HCT116 (cell line): Measurements from ENCODE around the gene TENM4. TPM values are rescaled to one million over a fixed set of nuclear protein-coding genes. Genes with fewer than 3 reads are reported as not detected.

Source experiments
- ATAC-seq: fragments of 200-7000 bp; cut with Tn5 transposase; 2 replicates; pipeline ENCODE4 v1.9.1; 2020; ENCODE audit warnings: mild to moderate bottlenecking, moderate library complexity
- BruUV-seq: library from RNA; stranded (reverse); fragments of 400-500 nt; replicated peaks from 2 replicates; lab custom pipeline; 2021; lab: Mats Ljungman, UMichigan
- CTCF ChIA-PET: fragments of 300-600 bp; sonication (Branson Sonifier 250); formaldehyde crosslinking; loops from one replicate; lab custom pipeline; 2021; ENCODE audit warnings: antibody characterized with exemption; lab: Charles Lee
- POLR2A ChIA-PET: fragments of 300-600, 350-600 bp; sonication (Branson Sonifier 250); formaldehyde crosslinking; loops from one replicate; lab custom pipeline; 2021; ENCODE audit warnings: antibody characterized with exemption; lab: Charles Lee
- RAD21 ChIA-PET, 2 experiments: fragments of 300-600 bp; sonication (Branson Sonifier 250); formaldehyde crosslinking; loops; one replicate each; lab custom pipeline; 2023; ENCODE audit warnings: low total read pairs in 2 of 2; ENCODE audit not compliant: uncharacterized antibody in 2 of 2, unreplicated experiment in 2 of 2, low non-redundant PET in 1 of 2; lab: Charles Lee
- DNase-seq: peaks from one replicate; pipeline ENCODE4 v3.0.0-alpha.2; 2010; ENCODE audit warnings: low read depth, low spot score
- H2AFZ ChIP-seq: fragments of 200-600 bp; shearing (Covaris generic), sonication (generic); 2 replicates; pipeline ENCODE4 v1.6.1; 2017; ENCODE audit warnings: low read depth, mixed run types, mixed read lengths, antibody characterized with exemption, low read length; ENCODE audit not compliant: poor library complexity, severe bottlenecking
- H3K27ac ChIP-seq: 2 replicates; pipeline ENCODE4 v1.5.1; 2012; ENCODE audit warnings: low read depth, low read length
- H3K27me3 ChIP-seq: fragments of 200-600 bp; sonication (generic); 2 replicates; pipeline ENCODE4 v1.6.1; 2016; ENCODE audit warnings: mixed run types, low read length, mixed read lengths; ENCODE audit not compliant: insufficient read depth
- H3K36me3 ChIP-seq, 2 experiments: fragments of 200-500 bp in 1 of 2; fragments of 200-600 bp in 1 of 2; sonication (Bioruptor generic) in 1 of 2; sonication (generic) in 1 of 2; 2 replicates each; pipeline versions ENCODE4 v1.5.1 to v1.6.1; 2014 to 2016; ENCODE audit warnings: low read length in 2 of 2, inconsistent platforms in 1 of 2, mixed read lengths in 1 of 2, mixed run types in 1 of 2; ENCODE audit not compliant: insufficient read depth in 2 of 2, control insufficient read depth in 1 of 2
- H3K4me1 ChIP-seq, 2 experiments: fragments of 200-600 bp in 1 of 2; sonication (generic) in 1 of 2; 2 replicates each; pipeline versions ENCODE4 v1.5.1 to v1.6.1; 2012 to 2017; ENCODE audit warnings: low read length in 2 of 2, inconsistent platforms in 1 of 2, mild to moderate bottlenecking in 1 of 2, mixed read lengths in 1 of 2, mixed run types in 1 of 2, moderate library complexity in 1 of 2; ENCODE audit not compliant: insufficient read depth in 2 of 2, control insufficient read depth in 1 of 2
- H3K4me2 ChIP-seq: fragments of 200-600 bp; sonication (generic); 2 replicates; pipeline ENCODE4 v1.6.1; 2017; ENCODE audit warnings: mixed run types, low read length, mixed read lengths
- H3K4me3 ChIP-seq, 2 experiments: fragments of 200-600 bp in 1 of 2; sonication (generic) in 1 of 2; replicated peaks in 1 of 2; 2 replicates each; pipeline ENCODE4 v1.5.1; 2011 to 2016; ENCODE audit warnings: low read length in 2 of 2, control low read depth in 1 of 2, low read depth in 1 of 2, mild to moderate bottlenecking in 1 of 2, mixed read lengths in 1 of 2, mixed run types in 1 of 2
- H3K79me2 ChIP-seq: fragments of 200-600 bp; sonication (generic); 2 replicates; pipeline ENCODE4 v1.6.1; 2017; ENCODE audit warnings: mild to moderate bottlenecking, mixed run types, low read length, moderate library complexity, mixed read lengths; ENCODE audit not compliant: insufficient read depth
- H3K9ac ChIP-seq: fragments of 200-600 bp; sonication (generic); 2 replicates; pipeline ENCODE4 v1.6.1; 2016; ENCODE audit warnings: low read length, mixed read lengths
- H3K9me2 ChIP-seq: fragments of 200-600 bp; sonication (generic), shearing (Covaris generic); 2 replicates; pipeline ENCODE4 v1.6.1; 2017; ENCODE audit warnings: mixed run types, mild to moderate bottlenecking, moderate library complexity; ENCODE audit not compliant: insufficient read depth
- H3K9me3 ChIP-seq, 2 experiments: fragments of 200-500 bp in 1 of 2; fragments of 200-600 bp in 1 of 2; sonication (Bioruptor generic) in 1 of 2; sonication (generic) in 1 of 2; 2 replicates each; pipeline ENCODE4 v1.6.1; 2014 to 2017; ENCODE audit warnings: low read length in 2 of 2, mixed read lengths in 2 of 2, inconsistent platforms in 1 of 2, low read depth in 1 of 2, mild to moderate bottlenecking in 1 of 2, mixed run types in 1 of 2, moderate library complexity in 1 of 2; ENCODE audit not compliant: control insufficient read depth in 1 of 2, insufficient read depth in 1 of 2
- H4K20me1 ChIP-seq: fragments of 200-600 bp; sonication (generic), shearing (Covaris generic); 2 replicates; pipeline ENCODE4 v1.6.1; 2017; ENCODE audit warnings: mixed run types, mild to moderate bottlenecking, moderate library complexity; ENCODE audit not compliant: insufficient read depth
- CBX3 ChIP-seq: IDR thresholded peaks from 2 replicates; pipeline ENCODE4 v1.6.1; 2012; ENCODE audit warnings: low read depth
- MAX ChIP-seq: IDR thresholded peaks from 2 replicates; pipeline ENCODE4 v1.6.1; 2012
- ZFX ChIP-seq: fragments of 450-650 bp; IDR thresholded peaks from 2 replicates; pipeline ENCODE4 v1.6.1; 2017
- ZNF274 ChIP-seq: fragments of 200-500 bp; sonication (Bioruptor generic); IDR thresholded peaks from 2 replicates; pipeline ENCODE4 v1.6.1; 2014; ENCODE audit warnings: mild to moderate bottlenecking, low read depth, low read length, inconsistent platforms
- intact Hi-C: fragments of 100-400 bp; cut with micrococcal nuclease; formaldehyde crosslinking; loops from 2 replicates; pipeline ENCODE4 v1.10.0; 2022
- total RNA-seq: library from RNA; stranded (reverse); gene quantifications from one replicate; pipeline ENCODE4 v1.2.1, GENCODE V29; 2021; ENCODE audit not compliant: unreplicated experiment
- TF ChIP-seq, protein P1 (sequence below): IDR thresholded peaks from 2 replicates; pipeline ENCODE4 v1.6.1; 2011; ENCODE audit warnings: mild to moderate bottlenecking, low read length, moderate library complexity; ENCODE audit not compliant: insufficient replicate concordance; ENCODE audit errors: extremely low read depth

TENM4 gene
- total RNA-seq, 1 experiment from 2014 or later = 0.05 TPM

DNA sequence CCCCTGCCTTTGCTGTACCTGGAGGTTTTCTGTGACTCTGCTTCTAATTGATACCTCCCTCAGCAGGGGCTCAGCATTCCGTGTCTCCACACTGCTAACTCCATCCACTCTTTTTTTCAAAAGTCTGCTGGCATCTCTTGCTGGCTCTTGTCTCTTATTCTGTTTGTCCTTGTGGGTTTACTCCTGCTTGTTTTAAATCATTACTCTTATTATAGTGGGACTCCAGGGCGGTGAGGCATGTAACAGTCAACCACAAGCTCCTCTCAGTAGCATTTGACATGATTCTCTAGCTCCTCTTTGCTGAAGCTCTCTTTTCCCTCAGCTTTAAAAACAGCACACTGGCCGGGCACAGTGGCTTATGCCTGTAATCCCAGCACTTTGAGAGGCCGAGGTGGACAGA, 605.9 kb downstream of the TENM4 start (continued):
- no peak for TF ChIP-seq MAX

- ATAC-seq = no peak
- CTCF ChIA-PET = no interaction called here
- RAD21 ChIA-PET = no interaction called here
- H3K27me3 ChIP-seq = peaks cover 6% of the 10 kb centered on the region
- POLR2A ChIA-PET = no interaction called here
- no peak for DNase-seq
- H3K9me2 ChIP-seq = no peaks in the 10 kb centered on the region
- H3K4me3 ChIP-seq = no peak overlapping the region
- H2AFZ ChIP-seq = no peak overlapping the region
- no peaks in the 10 kb centered on the region for H3K4me1 ChIP-seq
- H4K20me1 ChIP-seq = no peaks in the 10 kb centered on the region
- intact Hi-C loops = no loop called here
- no peaks in the 10 kb centered on the region for H3K79me2 ChIP-seq
- no peaks in the 10 kb centered on the region for H3K36me3 ChIP-seq
- H3K9ac ChIP-seq = no peak overlapping the region
- H3K9me3 ChIP-seq = no peaks in the 10 kb centered on the region
- TF ChIP-seq ZFX (no peak), ZNF274 (no peak), CBX3 (no peak)
- TF ChIP-seq, protein P1, sequence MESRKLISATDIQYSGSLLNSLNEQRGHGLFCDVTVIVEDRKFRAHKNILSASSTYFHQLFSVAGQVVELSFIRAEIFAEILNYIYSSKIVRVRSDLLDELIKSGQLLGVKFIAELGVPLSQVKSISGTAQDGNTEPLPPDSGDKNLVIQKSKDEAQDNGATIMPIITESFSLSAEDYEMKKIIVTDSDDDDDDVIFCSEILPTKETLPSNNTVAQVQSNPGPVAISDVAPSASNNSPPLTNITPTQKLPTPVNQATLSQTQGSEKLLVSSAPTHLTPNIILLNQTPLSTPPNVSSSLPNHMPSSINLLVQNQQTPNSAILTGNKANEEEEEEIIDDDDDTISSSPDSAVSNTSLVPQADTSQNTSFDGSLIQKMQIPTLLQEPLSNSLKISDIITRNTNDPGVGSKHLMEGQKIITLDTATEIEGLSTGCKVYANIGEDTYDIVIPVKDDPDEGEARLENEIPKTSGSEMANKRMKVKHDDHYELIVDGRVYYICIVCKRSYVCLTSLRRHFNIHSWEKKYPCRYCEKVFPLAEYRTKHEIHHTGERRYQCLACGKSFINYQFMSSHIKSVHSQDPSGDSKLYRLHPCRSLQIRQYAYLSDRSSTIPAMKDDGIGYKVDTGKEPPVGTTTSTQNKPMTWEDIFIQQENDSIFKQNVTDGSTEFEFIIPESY = no peak
- no TSS peak for BruUV-seq
- H3K4me2 ChIP-seq = no peak overlapping the region
- H3K27ac ChIP-seq = no peak overlapping the region
These were observed 607.6 kb downstream of the TENM4 start for GRCh38 chr11:78833237-78833636.
